ENCODE measurements around the gene CRACDL.
"Not testable (repeated sequence)": the region's sequence is repeated elsewhere in the genome, so short reads cannot be mapped to it uniquely, and the experiment has no call there.

Gene CRACDL

DNA sequence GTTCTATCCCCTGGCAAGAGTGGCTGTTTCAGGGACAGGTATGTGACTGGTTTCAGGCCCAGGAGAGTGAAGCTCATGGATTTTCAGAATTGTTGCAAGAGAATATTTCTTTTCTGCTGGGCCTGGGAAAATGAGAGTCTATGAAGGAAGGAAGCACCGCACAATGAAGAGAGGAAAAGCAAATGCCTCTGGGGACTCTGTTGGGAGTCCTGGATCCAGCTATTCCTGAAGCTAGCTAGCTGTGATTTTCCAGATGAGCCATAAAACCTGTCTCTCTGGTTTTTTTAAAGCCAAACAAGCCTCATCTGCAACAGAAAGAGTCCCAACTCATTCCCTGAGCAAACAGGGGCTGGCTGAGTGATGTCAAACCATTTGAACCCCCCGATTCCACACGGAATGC is 53.7 kb downstream of the CRACDL start:
- no peak for DNase-seq

GRCh38 chr2:98881153-98881650 is 54.8 kb downstream of the CRACDL start:
- no peak for DNase-seq

DNA sequence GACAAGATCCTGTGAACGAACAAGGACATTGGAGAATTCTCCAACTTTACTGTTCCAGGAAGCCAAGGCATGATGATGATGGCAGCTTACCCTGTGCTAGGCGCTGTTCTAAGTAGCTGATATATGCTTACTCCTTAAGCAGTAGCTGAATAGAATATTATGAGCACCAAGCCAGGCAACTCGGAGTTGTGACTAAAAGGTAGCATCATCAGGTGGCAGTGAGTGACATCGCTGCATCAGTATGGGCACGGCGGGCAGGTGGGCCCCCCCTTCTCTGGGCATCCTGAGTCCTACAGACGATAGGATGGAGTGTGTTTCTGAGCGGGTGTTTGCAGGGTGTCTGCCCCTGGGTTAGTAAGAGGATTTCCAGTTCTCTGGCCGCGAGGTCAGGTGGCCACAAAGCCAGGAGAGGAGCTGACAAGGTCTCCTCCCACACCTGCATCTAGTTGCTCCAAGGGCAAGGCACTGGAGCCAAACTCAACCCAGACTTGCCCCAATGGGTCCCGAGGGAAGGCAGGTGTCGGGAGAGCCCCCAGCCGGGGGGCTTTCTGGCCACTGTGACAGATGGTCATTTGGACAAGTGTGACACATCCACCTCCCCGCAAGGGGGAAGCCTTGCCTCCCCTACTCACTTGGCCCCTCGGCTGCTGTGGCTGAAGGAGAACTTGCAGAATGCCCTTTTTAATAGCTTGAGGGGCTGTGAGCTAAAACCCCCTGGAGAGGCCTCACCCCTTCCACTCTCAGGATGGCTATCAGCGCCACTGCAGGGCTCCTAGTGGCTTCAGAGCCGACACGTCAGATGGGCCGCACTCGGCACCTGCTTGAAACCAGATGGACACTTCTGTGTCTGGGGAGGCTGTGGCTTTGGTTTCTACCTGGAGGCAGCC is 55.5 kb downstream of the CRACDL start:
- DNase-seq, result no peak

GRCh38 chr2:98877658-98878057 is 58.4 kb downstream of the CRACDL start:
- DNase-seq, result not testable (repeated sequence)

DNA sequence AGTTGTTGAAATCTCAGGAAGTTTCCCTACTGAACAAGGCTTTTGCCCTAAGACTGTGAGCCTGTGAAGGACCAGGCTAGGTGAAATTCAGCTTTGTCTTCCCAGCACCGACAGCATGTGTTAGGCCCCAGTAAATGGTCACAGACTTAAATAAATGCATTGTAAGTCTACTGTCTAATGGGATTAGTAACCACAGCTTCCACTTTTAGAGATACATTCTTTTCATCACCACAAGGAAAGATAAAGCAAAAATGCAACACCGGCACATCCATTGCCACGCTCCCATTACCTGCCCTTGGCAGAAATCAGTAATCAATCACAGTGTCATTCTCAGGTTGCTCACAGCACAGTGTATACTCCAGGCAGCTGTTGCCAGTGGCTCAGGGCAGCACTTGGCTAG is 59.3 kb downstream of the CRACDL start:
- no peak for DNase-seq

GRCh38 chr2:98875746-98876145 is 60.3 kb downstream of the CRACDL start:
- no peak for DNase-seq

- no peak for DNase-seq
Observed at GRCh38 chr2:98875081-98875728, 60.8 kb downstream of the CRACDL start.

GRCh38 chr2:98874186-98874689 is 61.8 kb downstream of the CRACDL start:
- DNase-seq, result no peak

GRCh38 chr2:98872526-98872925 is 63.5 kb downstream of the CRACDL start:
- no peak for DNase-seq

DNA sequence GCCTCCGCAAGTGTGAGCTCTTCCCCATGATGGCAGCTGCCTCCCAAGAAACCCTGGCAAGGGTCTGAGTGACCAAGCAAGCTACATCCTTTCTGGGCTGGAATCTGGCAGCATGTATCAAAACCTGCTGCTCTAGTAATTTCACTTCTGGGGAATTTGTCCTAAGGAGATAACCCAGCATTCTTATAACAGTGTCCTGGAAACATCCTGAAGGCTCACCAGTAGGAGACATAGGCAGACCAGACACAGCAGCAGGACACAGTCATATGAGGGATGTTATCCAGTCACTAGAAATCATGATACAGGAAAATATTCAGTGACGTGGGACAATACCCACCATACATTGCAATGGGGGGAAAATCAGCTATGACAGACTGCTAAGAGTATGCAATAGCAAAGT is 64.5 kb downstream of the CRACDL start:
- DNase-seq, result no peak

GRCh38 chr2:98870516-98871158 is 65.4 kb downstream of the CRACDL start:
- DNase-seq, result no peak

DNA sequence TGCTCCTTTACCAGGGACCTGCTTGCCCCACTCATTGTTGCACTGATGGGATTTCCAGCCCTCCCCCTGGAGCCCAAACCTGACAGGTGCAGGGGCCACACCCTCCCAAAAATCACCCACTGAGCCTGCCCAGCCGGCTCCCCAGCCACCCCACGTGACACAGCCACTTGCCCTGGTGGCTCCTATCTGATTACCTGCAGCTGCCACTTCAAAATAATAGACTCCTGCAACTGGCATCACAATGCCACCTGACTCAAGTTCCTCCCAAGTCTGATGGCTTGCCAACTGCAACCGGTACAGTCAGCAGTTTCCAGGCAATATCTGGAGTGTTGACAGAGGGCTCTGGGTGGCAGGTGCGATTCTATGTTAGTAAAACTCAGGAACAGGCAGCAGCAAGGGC is 66.2 kb downstream of the CRACDL start:
- no peak for DNase-seq

DNA sequence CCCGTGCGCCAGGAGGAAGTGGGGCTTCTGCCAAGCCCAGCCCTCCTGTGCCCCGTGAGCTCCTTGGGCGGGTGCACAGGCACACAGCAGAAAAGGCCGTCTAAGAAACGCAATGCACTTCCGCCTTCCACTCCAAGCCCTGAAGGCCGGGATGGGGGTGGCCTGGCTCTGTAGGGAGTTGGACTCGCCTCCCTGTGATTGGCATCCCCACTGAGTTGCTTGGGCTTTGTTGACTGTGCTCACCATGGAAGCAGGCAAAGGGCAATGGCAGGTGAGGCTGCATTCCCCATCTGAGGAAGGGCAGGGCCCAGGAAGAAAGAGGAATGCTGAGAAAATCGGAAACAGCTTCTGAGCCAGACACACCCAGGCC is 66.8 kb downstream of the CRACDL start:
- DNase-seq, result no peak

DNA sequence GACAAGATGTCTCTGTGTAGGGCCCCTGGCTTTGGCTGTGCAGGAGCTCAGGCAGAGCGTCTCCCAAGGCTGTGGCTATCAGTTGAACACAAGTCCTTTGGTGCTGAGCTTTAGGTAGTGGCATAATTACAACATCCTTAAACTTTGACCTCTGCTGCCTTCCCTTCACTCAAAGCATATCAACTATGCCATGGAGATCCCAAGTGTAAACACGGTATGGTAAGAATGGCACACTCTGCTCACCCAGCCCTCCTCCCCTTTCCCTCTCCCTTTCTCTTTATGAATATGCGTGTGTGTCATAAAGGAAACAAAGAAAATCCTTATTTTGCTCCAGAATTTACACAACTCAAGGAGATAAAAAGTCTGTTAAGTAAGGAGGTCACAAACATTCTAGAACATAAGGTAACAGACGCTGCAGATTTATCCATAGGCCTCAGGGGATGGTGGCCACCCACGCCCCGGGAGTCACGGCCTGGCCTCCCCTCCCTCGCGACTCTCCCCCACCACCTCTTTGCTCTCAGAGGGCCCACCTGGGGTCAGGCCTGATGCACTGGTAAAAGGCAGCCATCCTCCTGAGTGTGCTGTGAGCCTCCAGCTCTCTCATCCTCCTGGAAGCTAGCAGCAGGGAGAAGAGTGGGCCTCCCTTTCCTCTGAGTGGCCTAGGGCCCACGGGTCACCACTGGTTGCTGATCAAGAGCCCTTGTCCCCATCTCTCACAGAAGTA is 67.3 kb downstream of the CRACDL start:
- no peak for DNase-seq

GRCh38 chr2:98867539-98868309 is 68.3 kb downstream of the CRACDL start:
- no peak for DNase-seq

DNA sequence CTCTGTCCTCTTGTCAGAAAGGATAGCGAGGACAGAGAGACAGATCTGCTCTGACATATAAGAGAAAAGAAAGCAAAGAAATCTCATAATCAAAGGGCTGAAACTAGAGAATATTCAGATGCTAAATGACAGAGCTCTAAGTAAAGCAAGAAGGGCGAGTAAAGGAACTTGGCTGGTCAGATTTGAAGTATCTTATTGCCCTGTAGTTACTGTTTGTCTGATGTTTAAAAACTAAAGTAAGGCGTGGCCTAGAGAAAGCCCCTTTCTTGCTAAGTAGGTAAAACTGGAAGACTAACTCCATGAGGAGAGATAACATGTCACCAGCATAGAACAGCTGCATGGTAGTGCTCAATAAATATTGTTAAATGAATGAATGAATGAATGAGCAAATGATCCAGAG is 70.0 kb downstream of the CRACDL start:
- DNase-seq, result no peak

GRCh38 chr2:98861601-98862000 is 74.4 kb downstream of the CRACDL start:
- DNase-seq, result no peak

DNA sequence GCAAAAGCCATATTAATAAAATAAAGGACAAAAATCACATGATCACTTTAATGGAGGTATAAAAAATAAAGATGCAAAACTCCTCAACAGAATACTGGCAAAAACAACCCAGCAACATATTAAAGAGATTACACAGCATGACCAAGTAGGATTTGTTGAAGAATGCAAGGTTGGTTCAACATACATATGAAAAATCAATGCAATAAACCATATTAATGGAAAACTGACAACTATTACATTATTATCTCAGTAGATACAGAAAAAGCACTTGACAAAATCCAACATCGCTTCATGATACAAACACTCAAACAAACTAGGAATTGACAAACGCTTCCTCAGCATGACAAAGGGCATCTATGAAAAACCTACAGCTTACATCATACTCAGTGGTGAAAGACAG is 76.7 kb downstream of the CRACDL start:
- DNase-seq, result no peak

GRCh38 chr2:98857001-98857400 is 79.0 kb downstream of the CRACDL start:
- DNase-seq, result no peak

GRCh38 chr2:98854682-98855081 is 81.3 kb downstream of the CRACDL start:
- DNase-seq, result no peak

DNA sequence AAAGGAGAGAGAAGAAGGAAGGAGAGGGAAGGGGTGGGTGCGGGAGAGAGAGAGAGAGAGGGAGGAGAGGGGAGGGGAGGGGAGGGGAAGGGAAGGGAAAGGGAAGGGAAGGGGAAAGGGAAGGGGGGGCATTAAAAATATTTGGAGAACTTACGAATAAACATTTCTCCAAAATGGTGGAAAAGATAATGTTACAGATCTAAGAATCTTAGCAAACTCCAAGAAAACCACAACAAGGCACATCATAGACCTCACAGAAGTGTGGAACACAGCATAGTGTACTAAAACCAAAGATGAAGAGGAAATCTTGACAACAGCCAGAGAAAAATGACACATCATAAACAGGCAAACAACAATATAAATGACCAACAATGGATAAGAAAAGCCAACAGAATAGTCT is 83.1 kb downstream of the CRACDL start:
- DNase-seq, result no peak

DNA sequence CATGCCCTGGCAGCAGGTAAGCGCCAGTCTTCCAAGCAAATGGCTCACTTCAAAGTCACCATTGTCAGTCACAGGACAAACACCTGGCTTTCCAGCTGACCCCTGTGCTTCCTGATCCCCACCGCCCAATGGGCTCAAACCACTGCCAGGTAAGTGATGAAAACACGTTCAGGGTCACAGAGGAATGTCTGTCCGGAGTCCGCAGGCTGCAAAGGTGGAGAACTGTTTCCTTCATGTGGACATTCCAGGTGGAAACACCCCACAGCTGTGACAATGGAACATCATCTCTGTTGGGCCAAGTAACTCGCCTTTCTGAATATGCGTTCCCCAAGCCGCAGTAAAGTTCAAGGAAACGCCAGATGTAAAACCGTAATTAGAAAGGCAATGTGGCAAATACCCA is 86.0 kb downstream of the CRACDL start:
- no peak for DNase-seq
